Measurements from ENCODE around the gene HMGB3. TPM values are rescaled to one million over a fixed set of nuclear protein-coding genes. Genes with fewer than 3 reads are reported as not detected.
A peak's percentile ranks its signal among the peaks of the same experiment; 100 is the strongest.

HMGB3 gene
- total RNA-seq (1 to 10 TPM; 4.0 to 5.4 TPM), total RNA-seq (0.58 to 48.8 (median 4.1) reads per million in 172 experiments)
- 2.1 TPM for polyA plus RNA-seq (2013, experiment 1 of 2)
- 4.1 TPM for polyA plus RNA-seq (2013, experiment 2 of 2)

DNA sequence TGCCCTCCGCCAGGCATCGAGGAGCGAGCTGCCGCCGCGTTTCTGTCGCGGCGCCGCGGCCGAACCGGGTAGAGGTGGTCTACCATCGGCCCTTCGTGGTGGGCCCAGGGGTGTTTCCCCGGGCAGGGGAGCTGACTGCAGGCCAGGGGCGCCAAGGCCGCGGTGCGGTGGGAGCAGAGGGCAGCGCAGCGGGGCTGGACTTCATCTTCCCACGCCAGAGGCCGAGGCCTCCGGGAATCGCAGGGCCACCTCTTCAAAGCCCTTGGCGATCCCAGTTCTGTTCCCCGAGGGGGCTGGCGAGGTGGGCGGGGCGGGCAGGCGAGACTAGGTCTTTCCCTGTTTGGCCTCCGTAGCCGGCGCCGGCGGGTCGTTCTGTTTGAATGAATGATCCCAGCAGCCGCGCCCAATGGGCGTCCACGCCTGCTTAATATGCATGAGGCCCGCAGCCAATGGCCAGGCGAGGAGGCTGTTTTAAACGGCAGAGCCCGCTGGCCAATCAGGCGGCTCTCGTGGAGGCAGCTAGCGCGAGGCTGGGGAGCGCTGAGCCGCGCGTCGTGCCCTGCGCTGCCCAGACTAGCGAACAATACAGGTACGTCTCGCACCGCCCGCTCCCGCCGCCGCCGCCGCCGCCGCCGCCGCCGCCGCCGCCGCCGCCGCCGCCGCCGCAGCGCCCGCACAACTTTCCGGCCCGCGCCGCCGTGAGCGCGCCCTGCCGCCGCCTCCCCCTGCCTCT lies at the start of gene HMGB3:
TSS of gene HMGB3 (plus strand) at position 548 of the 733 bp plus-strand sequence. CDS start 2,265 bp downstream, outside the sequence.
- DNase-seq, result peak; percentile 44 to 89 (median 68)
- H3K27ac ChIP-seq (ENCODE audit: low read depth in 1 of 2, low read length in 2 of 2), result no peak within 1 kb of the TSS
- peaks cover 17% of the 10 kb centered on the region for H3K27me3 Mint-ChIP-seq
- peaks cover 0 to 9% of the 10 kb centered on the region in 2 experiments for H3K27me3 ChIP-seq (ENCODE audit: control insufficient read depth in 1 of 2, insufficient read depth in 2 of 2, low read length in 2 of 2)
- H3K36me3 Mint-ChIP-seq (ENCODE audit: low read depth), result peaks cover 5% of the 10 kb centered on the region
- no peak within 1 kb of the TSS for H3K27ac Mint-ChIP-seq
- ChIA-PET POLR2A (no interaction called here), CTCF (no interaction called here)
- peaks cover 14% of the 10 kb centered on the region for H3K4me1 ChIP-seq (ENCODE audit: insufficient read depth, low read length)
- peak within 1 kb of the TSS; percentile 59 for H3K4me3 ChIP-seq (ENCODE audit: low read length)
- no peaks in the 10 kb centered on the region for H3K9me3 Mint-ChIP-seq
- intact Hi-C loops (cut with DNase I, micrococcal nuclease), result loop anchor here (10.0 kb wide), 2 partner anchors 88 to 412 kb away; partner anchors contain the start of genes CD99L2 (in 1 of the 2) and VMA21 (in 1 of the 2)
- TF ChIP-seq, protein P1, sequence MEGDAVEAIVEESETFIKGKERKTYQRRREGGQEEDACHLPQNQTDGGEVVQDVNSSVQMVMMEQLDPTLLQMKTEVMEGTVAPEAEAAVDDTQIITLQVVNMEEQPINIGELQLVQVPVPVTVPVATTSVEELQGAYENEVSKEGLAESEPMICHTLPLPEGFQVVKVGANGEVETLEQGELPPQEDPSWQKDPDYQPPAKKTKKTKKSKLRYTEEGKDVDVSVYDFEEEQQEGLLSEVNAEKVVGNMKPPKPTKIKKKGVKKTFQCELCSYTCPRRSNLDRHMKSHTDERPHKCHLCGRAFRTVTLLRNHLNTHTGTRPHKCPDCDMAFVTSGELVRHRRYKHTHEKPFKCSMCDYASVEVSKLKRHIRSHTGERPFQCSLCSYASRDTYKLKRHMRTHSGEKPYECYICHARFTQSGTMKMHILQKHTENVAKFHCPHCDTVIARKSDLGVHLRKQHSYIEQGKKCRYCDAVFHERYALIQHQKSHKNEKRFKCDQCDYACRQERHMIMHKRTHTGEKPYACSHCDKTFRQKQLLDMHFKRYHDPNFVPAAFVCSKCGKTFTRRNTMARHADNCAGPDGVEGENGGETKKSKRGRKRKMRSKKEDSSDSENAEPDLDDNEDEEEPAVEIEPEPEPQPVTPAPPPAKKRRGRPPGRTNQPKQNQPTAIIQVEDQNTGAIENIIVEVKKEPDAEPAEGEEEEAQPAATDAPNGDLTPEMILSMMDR (IDR thresholded peaks at IDR 0.05), result no peak
- H3K9me3 ChIP-seq (ENCODE audit: control insufficient read depth in 1 of 2, insufficient read depth in 1 of 2, low read length in 2 of 2), result no peaks in the 10 kb centered on the region
- H3K4me1 Mint-ChIP-seq (ENCODE audit: low read depth), result peaks cover 7% of the 10 kb centered on the region
- H3K36me3 ChIP-seq (ENCODE audit: insufficient read depth, low read length), result no peaks in the 10 kb centered on the region
- peak within 1 kb of the TSS; percentile 87 for H3K4me3 Mint-ChIP-seq
- peak; percentile 98 for ATAC-seq (ENCODE audit: poor library complexity)

DNA sequence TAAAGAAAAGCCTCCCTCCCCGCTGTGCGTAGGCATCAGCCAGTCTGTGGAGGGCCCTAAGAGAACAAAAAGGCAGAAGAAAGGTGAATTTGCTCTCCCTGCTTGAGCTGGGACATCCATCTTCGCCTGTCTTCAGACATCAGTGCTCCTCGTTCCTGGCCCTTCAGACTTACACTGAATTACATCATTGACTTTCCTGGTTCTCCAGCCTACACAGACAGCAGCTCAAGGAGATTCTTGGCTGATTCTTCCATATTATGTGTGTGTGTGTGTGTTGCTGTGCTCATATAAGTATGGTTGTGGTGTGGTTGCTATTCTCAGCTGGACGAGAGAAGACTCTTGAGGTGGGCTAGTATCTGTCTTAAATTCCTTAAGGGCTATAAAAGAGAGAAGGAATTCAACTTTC lies 49.2 kb upstream of the HMGB3 start:
- H3K36me3 Mint-ChIP-seq (ENCODE audit: low read depth), result no peaks in the 10 kb centered on the region
- no peaks in the 10 kb centered on the region for H3K27me3 Mint-ChIP-seq
- CTCF ChIA-PET, result no interaction called here

GRCh38 chrX:150934453-150934852 lies 48.7 kb upstream of the HMGB3 start:
- POLR2A ChIA-PET, result no interaction called here
- intact Hi-C loops (cut with DNase I, micrococcal nuclease), result no loop called here

More for the DNA sequence above, 49.2 kb upstream of the HMGB3 start:
- POLR2A ChIA-PET, result no interaction called here
- TF ChIP-seq, protein P1 (IDR thresholded peaks at IDR 0.05), result no peak
- Histone ChIP-seq H3K4me3 (ENCODE audit: low read length) (no peak overlapping the region), H3K36me3 (ENCODE audit: insufficient read depth, low read length) (no peaks in the 10 kb centered on the region), H3K4me1 (ENCODE audit: insufficient read depth, low read length) (no peaks in the 10 kb centered on the region), H3K9me3 (ENCODE audit: control insufficient read depth in 1 of 2, insufficient read depth in 1 of 2, low read length in 2 of 2) (peaks cover 0 to 4% of the 10 kb centered on the region in 2 experiments), H3K27me3 (ENCODE audit: control insufficient read depth in 1 of 2, insufficient read depth in 2 of 2, low read length in 2 of 2) (no peaks in the 10 kb centered on the region), H3K27ac (ENCODE audit: low read depth in 1 of 2, low read length in 2 of 2) (no peak overlapping the region)
- Mint-ChIP-seq H3K4me1 (ENCODE audit: low read depth) (no peaks in the 10 kb centered on the region), H3K27ac (no peak overlapping the region), H3K4me3 (no peak overlapping the region), H3K9me3 (no peaks in the 10 kb centered on the region)
- DNase-seq (no peak), ATAC-seq (ENCODE audit: poor library complexity) (no peak)
- intact Hi-C loops (cut with DNase I, micrococcal nuclease), result no loop called here

More at GRCh38 chrX:150934453-150934852, 48.7 kb upstream of the HMGB3 start:
- H3K9me3 ChIP-seq (ENCODE audit: control insufficient read depth in 1 of 2, insufficient read depth in 1 of 2, low read length in 2 of 2), result peaks cover 0 to 4% of the 10 kb centered on the region in 2 experiments
- DNase-seq, result no peak
- CTCF ChIA-PET, result no interaction called here
- no peak overlapping the region for H3K4me3 Mint-ChIP-seq
- H3K4me1 ChIP-seq (ENCODE audit: insufficient read depth, low read length), result no peaks in the 10 kb centered on the region
- H3K27me3 ChIP-seq (ENCODE audit: control insufficient read depth in 1 of 2, insufficient read depth in 2 of 2, low read length in 2 of 2), result no peaks in the 10 kb centered on the region
- no peaks in the 10 kb centered on the region for H3K36me3 Mint-ChIP-seq (ENCODE audit: low read depth)
- H3K9me3 Mint-ChIP-seq, result no peaks in the 10 kb centered on the region
- no peak overlapping the region for H3K4me3 ChIP-seq (ENCODE audit: low read length)
- TF ChIP-seq, protein P1 (IDR thresholded peaks at IDR 0.05), result no peak
- no peaks in the 10 kb centered on the region for H3K36me3 ChIP-seq (ENCODE audit: insufficient read depth, low read length)
- H3K27me3 Mint-ChIP-seq, result no peaks in the 10 kb centered on the region
- H3K27ac ChIP-seq (ENCODE audit: low read depth in 1 of 2, low read length in 2 of 2), result no peak overlapping the region
- no peak overlapping the region for H3K27ac Mint-ChIP-seq
- no peaks in the 10 kb centered on the region for H3K4me1 Mint-ChIP-seq (ENCODE audit: low read depth)
- ATAC-seq (ENCODE audit: poor library complexity), result no peak

All from CD4-positive, alpha-beta T cell (primary cell).